Measurements from ENCODE around the gene CLDN6.

Gene CLDN6

DNA sequence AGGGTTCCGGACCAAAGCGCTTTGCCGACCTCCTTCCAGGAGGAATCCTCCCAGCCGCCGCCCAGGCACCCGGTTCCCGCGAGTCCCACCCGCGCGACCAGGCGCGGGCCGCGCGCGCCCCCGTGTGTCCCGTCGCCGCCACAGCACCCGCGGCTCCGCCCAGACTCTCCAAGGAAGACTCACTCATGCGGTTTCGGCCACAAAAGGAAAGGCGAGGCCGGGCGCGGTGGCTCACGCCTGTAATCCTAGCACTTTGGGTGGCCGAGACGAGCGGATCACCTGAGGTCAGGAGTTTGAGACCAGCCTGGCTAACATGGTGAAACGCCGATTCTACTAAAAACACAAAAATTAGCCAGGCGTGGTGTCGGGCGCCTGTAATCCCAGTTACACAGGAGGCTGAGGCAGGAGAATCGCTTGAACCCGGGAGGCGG, 34.3 kb downstream of the CLDN6 start:
- DNase-seq: peak; percentile 20

DNA sequence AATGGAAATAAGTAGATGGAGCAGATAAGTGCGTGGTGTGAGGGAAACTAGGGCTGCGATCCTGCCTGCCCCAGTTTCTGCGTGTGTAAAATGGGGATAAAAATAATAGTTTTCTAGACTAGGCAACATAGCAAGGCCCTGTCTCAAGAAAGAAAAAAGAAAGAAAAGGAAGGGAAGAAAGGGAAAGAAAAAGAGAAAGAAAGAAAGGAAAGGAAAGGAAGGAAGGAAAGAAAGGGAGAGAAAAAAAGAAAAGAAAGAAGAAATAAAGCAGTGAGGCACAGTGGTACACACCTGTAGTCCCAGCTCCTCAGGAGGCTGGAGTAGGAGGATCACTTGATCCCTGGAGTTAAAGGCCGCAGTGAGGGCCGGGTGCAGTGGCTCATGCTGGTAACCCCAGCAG, 35.6 kb downstream of the CLDN6 start:
- DNase-seq: no peak

DNA sequence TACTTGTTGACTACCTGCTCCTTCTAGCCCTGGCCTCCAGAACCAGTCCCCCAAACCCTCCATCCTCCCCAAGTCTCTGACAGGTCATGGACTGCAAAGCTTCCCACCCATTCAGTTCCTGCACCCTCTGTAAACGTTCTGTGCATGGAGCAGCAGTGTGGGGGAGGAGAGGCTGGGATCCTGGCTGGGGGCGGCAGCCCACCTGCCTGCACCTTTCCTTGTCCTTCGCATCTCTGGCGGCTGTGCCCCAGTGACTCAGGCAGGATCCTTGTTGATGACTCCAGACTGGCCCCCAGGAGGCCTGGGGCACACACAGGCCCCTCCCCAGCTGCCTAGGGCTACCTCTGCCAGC, 36.1 kb downstream of the CLDN6 start:
- no peak for DNase-seq

DNA sequence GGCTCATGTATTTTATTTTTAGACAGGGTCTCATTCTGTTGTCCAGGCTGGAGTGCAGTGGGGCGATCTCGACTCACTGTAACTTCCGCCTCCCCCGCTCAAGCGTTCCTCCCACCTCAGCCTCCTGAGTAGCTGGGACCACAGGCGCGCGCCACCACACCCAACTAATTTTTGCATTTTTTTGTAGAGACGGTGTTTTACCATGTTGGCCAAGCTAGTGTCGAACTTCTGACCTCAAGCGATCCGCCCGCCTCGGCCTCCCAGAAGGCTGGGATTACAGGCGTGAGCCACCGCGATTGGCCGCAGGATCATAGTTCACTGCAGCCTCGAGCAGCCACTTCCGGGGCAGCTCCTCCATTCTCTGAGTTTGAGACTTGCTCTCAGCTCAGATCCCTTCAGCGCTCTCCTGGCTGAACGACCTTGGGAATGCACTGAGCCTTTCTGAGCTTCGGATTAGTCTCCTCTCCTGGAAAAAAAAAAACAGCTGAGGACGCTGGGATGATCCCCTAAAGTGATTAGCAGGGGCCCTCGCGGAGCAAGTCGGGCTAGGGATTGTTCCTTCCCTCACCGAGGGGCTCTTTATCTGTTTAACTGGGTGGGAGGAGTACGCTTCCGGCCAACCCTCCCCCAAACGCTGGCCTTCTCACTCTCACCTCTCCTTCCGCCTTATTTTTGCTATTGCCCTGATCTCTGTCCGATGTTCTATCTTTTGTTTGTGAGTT, 36.6 kb downstream of the CLDN6 start:
- no peak for DNase-seq

DNA sequence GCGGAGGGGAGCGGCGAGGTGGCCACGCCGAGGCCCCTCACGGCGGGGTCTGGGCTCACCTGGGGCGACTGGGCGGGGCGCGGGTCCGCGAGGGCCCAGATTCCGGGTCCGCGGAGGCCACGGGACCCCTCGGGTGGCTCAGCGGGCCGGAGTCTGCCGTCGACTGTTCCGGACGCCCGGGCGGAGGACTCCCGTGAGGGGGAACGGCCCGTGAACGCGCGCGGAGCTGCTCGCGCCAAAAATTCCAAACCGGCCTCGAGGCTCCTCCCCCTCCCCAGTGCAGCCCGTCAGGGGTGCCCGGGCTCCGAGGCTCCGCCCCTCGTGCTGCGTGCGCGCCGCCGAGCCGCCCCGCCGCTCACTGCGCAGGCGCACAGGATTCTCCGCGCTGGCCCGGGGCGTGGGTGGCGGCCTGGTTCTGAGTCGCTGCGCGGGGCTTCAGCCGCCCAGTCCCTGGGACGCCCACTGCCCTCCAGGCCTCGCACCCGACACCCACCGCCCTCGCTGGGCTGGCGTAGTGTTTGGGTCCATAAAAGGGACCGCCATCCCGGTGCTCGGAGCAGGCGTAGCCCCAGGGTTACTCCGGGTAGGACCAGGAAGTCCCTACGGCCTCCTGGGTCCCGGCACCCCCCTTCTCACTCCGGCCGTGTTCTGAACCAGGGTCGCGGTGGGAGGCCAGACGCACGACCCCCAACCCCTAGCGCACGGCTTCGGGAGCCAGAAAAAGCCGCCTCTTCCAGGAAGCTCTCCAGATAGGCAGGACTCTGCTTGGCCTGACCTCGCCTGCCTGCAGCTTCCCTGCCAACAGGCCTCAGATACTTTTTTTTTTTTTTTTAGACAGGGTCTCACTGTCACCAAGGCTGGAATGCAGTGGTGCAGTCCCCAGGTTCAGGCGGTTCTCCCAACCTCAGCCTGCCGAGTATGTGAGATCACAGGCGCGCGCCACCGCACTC, 37.5 kb downstream of the CLDN6 start, which contains the start of gene PKMYT1:
Gene PKMYT1, minus strand, starts transcription at position 220 of the 950 bp plus-strand sequence. CDS start 789 bp downstream, outside the sequence.
- peak; percentile 41 for DNase-seq

DNA sequence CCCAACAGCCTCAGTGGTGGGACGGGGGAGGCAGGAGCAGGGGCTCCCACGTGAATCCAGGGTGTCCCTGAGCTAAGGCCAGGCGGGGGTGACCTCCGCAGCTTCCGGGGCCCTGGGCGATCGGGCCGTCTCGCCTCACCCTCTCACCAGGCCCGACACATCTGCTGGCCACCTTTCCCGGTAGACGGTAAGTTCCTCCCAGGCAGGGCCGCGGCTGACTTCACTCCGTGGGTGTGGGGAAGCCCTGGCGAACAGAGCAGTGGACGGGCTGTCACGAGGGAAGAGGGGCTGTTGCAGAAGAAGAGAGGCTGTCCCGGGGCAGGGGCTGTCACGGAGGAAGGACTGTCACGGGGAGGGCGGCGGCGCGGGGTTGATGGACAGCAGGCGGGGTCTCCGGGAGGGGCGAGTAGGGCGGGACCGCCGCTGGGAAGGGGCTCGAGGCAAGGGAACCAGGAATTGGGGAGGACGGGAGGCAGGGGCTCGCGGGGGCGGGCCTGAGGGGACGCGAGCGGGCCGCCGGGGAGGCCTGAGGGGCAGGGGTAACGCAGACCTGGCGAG, 38.2 kb downstream of the CLDN6 start:
- no peak for DNase-seq

DNA sequence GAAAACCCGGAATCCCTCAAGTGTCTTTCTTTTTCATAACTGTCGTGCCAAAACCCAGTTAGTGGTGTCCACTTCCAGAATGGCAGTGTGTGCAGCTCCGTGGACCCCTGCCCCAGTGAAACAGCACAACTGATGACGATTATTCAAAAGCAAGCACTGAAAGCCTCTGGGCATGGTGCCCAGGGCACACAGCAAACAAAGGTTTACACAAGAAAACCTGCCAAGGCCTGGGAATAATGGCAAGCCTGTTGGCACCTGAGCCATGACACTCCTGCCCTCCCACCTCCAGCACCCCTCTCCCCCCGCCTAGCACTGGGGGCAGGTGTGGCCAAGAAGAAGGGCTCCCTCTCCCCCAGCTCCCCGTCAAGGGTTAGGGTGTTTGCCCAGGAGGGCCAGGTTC, 40.5 kb downstream of the CLDN6 start:
- no peak for DNase-seq

DNA sequence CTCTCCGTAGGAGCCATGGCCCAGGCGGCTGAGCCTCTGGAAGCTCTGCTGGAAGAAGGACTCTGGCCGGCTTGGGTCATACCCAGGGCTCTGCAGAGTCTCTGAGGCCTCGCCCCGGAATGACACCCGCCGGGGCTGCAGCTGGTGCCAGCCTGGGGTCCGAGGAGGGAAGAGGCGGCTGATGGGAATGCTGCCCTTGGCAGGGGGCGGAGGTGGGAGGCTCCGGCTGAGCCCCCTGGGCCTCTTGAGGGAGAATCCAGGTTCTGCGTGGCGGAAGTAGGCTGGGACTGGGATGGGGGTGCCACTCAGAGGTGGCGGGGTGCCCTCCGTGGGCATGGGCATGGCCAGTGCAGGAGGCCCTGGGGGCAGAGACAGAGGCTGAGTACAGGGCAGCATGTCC, 41.3 kb downstream of the CLDN6 start:
- DNase-seq: no peak

DNA sequence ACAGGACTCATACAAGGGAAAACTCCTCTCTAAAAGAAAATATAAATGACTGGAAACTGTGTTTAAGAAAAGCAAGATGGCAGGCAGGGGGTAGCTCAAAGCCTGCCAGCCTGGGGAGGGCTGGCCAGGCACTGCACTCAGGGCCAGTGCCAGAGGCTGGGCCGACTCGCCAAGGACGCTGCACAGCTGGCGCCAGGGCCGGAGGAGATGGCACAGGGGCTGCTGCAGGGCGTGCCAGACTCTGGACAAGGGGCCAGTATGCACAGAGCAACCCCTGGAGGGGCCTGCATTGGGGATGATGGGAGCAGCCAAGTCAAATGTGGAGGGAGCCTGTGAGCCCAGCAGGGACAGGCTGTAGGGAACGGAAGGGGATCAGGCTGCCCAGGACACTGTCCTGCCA, 41.8 kb downstream of the CLDN6 start:
- no peak for DNase-seq

DNA sequence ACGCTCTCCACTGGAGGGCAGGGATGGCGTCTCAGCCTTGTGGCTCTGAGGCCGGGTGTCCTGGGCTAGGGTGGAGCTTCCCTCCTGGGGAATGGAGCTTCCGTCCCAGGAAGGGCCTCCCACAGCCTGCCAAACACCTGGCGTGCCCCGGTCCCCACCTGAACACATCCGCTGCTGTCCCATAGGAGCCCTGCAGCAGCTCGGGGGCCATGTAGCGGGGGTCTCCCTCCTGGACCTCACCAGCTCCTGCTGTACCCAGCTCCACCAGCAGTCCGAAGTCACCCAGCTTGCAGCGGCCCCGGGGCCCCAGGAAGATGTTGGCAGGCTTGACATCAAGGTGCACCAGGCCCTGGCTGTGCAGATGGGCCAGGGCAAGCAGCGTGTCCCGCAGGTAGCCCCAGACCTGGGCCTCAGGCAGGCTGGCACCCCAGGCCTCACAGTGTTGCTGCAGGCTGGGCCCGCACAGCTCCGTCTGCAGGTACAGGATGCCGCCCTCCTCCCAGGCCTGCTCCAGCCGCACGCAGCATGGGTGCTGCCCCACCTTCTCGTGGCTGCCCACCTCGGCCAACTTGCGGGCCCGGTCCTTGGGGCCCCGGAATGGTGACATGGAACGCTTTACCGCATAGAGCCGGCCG, 42.7 kb downstream of the CLDN6 start:
- DNase-seq: no peak

DNA sequence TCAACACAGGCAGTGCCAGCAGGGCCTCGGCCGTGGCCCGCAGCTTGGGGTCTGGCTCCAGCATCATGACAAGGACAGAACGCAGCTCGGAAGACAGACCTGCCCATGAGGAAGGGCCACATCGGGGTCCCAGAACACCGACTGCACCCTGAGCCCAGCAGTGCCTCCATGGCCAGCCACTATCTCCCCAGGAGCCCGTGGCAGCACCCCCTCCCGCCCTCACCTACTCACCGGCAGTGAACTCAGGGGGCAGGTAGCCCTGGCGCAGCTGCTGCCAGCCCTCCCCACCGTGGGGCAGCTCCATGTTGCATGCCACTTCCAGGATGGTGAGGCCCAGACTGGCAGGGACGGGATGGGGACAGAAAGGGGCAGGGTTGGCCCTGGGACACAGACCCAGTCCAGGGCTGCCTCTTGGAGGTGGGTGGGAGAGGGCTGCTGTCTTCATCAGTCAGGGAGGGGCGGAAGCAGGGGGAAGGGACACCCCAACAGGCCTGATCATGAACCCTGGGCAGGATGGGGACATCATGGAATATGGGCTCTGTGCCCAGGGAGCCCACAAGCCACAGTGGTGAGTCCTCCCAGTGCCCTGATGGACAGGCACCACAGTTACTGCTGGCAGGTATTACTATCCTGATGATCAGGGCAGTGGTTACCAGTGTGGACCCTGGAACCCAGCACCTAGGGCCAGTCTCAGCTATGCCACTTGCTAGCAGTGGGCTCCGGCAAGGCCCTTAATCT, 43.5 kb downstream of the CLDN6 start:
- no peak for DNase-seq

DNA sequence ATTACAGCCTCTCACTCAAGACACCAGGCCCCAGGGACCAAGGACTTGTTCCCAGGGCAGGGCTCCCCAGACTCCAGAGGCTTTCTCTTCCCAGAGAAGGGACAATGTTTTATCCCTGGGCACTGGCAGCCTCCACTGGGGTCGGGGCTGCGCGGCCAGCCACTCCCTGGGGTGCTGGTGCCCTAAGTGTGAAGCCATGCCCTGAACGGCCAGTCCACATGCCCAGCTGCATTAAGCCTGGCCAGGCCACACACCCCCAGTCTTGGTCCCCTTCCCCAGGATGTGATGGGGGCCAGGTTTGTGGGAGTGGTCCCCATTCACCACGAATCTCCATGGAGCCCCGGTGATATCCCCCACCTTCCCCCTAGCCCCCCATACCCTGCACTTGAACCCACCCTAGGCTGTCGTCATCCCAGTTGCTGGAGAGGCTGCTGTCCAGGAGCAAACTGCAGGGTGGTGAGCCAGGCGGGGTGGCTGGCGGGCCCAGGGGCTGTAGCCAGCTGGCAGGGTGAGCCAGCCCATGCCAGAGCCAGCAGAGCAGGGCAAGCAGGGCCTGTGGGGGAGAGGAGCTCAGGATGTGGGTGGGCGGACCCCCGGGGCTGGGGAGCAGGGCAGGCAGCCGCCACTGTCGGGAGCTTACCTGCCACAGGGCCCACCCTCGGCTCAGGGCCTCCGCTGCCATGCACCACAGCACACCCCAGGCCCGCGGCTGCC, 44.2 kb downstream of the CLDN6 start:
- no peak for DNase-seq

DNA sequence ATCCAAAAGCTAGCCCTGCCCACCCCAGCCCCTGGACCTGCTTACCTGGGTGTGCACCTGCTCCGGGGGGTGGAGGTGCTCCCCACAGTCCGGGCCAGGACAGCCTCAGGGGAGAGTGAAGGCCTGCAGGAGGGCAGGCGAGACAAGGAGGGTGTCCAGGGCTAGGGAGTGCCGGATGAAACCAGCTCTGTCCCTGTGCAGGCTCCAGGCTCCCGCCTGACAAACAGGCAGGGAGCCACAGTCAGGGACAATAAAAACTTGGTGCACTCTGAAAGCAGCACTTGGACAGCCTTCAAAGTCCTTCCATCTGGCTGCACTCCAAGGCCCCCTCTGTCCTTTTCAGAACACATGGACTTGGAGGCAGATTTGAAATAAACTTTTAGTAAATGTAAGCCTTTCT, 44.9 kb downstream of the CLDN6 start:
- DNase-seq: no peak

DNA sequence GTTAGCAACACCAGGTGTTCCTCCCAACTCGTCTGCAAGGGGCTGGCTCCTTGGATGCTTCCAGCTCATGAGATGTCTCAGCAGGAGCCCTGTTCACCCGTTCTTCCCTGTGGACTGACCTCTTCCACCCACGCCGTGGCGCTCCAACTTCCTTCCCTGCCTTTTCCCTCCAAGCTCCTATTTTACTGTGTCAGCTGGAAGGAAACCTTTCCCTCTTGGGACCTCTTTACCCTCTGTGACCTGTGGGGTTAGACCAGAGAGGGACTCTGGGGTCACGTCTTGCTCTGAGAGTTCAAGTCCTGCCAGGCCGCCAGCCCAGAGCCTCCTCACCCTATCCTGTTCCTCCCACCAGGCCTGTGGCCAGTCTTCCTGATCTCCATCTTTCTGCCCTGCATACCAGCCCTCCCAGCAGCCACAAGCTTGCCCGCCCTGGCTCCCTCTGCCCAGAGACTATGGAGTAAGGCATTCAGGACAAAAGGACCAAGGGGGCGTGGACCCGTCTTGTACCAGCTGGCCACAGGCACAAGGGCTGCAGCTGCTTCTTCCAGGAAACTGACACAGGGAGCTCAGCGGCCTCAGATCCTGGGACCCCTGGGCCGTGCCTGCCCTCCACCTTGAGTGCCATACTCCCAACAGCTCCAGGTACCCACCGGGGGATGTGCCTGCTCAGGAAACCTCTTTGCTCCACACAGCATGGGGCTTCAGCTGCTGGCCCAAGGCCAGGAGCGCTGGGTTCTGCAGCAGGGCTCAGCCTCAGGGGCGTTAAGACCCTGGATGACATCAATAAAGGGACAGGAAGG, 45.8 kb downstream of the CLDN6 start:
- no peak for DNase-seq

DNA sequence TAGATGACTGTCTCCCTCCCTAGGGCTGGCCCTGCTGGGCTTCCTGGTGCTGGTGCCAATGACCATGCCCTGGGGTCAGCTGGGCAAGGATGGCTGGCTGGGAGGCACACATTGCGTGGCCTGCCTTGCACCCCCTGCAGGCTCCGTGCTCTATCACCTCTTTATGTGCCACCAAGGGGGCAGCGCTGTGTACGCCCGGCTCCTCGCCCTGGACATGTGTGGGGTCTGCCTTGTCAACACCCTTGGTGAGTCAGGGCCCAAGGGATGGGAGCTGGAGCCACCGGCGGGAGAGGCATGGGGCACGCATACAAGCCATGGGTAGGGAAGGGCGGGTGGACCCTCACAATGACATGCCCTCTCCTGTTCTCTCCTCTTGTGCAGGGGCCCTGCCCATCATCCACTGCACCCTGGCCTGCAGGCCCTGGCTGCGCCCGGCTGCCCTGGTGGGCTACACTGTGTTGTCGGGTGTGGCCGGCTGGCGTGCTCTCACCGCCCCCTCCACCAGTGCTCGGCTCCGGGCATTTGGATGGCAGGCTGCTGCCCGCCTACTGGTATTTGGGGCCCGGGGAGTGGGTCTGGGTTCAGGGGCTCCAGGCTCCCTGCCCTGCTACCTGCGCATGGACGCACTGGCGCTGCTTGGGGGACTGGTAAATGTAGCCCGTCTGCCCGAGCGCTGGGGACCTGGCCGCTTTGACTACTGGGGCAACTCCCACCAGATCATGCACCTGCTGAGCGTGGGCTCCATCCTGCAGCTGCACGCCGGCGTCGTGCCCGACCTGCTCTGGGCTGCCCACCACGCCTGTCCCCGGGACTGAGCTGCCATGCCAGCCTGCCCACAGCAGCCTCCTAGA, 46.6 kb downstream of the CLDN6 start:
- DNase-seq: no peak

DNA sequence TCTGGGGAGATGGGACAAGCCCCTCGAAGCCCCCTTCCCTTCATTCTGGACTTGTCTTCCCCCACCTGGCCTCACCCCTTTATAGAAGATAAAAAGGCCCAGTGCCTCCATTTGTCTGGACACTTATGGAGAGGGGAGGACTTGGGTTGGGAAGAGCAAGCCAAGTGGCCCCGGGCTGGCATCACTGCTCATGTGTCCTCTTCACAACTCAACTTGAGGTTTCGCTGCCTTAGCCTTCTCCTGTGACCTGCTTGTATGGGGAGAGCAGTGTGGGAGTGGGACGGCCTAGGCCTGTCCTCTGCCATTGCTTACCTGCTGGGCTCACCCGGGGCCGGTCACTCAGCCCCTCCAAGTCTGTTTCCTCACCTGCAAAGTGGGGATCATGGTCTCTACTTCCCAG, 47.4 kb downstream of the CLDN6 start:
- DNase-seq: no peak

DNA sequence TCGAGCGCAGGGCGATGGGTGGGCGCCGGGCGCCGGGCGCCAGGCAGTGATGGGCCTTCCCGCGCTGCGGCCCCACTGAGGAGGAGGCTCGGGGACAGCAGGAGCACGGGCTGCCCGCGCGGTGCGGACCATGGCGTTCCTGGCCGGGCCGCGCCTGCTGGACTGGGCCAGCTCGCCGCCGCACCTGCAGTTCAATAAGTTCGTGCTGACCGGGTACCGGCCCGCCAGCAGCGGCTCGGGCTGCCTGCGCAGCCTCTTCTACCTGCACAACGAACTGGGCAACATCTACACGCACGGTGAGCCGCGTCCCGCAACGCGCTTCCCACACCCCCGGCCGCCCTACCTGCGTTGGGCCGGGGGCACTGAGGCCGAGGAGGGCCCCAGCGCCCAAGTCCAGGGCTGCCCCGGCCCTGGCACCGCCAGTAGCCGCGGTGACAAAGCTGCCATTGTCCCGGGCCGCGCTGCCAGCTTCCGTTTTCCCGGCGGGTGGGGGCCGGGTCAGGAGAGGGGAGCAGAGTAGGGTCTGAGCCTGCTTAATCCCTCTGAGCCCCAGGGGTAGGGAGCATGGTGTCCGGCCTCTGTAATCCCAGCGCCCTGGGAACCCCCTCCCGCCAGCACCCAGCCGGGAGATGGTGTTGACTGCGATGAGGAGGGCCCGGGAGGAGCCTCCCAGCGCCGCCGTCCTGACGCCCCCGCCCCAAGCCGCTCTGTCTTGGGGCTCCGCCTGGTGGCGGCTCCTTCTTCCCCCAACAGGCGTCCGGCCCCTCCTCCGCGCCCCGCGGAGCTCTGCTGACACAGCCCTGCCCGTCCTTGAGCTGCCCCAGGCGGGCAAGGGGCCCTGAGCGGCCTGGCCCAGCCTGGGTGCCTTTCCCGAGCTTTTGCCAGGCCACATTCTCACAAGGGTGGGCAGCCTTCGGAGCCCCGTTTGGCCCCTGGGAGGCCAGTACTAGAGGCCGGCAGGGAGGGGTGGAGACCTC, 48.1 kb downstream of the CLDN6 start:
- DNase-seq: peak; percentile 52

DNA sequence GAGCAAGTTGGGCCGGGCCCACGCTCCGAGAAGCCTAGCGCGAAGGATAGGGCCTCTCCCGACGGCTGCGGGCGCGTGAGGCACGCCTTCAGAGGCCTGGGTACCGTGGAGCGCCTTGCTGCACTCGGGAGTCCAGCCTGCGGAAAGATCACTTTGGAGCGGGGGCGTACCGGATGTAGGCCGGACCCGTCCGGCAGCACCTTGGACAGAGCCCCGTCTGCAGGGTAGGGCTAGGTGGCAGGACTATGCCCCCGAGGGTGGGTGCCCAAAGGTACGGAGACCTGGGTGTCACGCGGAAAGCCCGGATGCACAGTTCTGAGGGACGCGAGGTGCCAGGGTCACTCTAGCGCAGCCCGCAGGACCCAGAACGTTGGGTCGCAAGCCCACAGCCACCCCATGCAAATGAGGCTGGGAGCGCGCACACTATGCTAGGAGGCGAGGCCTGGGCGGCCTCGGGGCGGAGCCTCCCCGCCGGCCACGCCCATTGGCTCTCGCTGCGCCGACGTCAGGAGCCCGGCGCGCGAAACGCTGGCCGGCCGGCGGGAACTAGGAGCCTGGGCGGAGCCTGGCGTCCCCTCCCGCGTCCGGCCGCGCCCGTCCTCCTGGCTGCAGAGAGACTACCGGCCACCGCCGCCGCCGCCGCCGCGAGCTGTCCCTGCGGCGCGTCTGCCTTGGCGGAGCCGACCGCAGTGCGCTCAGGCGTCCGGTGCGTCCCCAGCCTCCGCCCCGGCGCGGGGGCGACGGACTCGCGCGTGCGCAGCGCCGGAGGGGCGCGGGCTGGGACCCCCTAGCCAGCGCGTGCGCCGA, 49.0 kb downstream of the CLDN6 start, which contains the start of gene PAQR4:
Gene PAQR4, plus strand, starts transcription at position 611 of the 807 bp plus-strand sequence. CDS start 327 bp downstream, outside the sequence.
- DNase-seq: peak; percentile 61

All from DMS 273 treated with DMSO at 0.1 percent for 48 hours (cell line).